Measurements from ENCODE around the gene PXMP2. TPM values are rescaled to one million over a fixed set of nuclear protein-coding genes. Genes with fewer than 3 reads are reported as not detected.
"Not testable (repeated sequence)": the region's sequence is repeated elsewhere in the genome, so short reads cannot be mapped to it uniquely, and the experiment has no call there.

The PXMP2 gene
- total RNA-seq, 3 donors from 2014 or later = 29.0 to 50.9 (median 31.8) TPM

- H3K4me1 ChIP-seq = peaks cover 0 to 7% of the 10 kb centered on the region in 2 donors
- no peak for DNase-seq (ENCODE audit: low spot score in 2 of 2)
- H3K27me3 ChIP-seq = no peaks in the 10 kb centered on the region
- TF ChIP-seq POLR2A (IDR thresholded peaks at IDR 0.05) (no peak), CTCF (IDR thresholded peaks at IDR 0.05) (no peak), POLR2AphosphoS5 (IDR thresholded peaks at IDR 0.05) (no peak)
- H3K36me3 ChIP-seq = no peaks in the 10 kb centered on the region
- H3K27ac ChIP-seq = no peak overlapping the region
- H3K4me3 ChIP-seq = no peak overlapping the region
- intact Hi-C loops (cut with DNase I; ENCODE audit: low total_unique reads) = no loop called here
- H3K9me3 ChIP-seq = no peaks in the 10 kb centered on the region
Observed at GRCh38 chr12:132690112-132690511, 2.7 kb downstream of the PXMP2 start.

DNA sequence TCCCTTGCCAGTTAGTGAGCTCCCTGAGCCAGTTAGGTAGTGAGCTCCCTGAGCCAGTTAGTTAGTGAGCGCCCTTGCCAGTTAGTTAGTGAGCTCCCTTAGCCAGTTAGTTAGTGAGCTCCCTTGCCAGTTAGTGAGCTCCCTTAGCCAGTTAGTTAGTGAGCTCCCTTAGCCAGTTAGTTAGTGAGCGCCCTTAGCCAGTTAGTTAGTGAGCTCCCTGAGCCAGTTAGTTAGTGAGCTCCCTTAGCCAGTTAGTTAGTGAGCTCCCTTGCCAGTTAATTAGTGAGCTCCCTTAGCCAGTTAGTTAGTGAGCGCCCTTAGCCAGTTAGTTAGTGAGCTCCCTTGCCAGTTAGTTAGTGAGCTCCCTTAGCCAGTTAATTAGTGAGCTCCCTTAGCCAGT, 4.6 kb downstream of the PXMP2 start:
- H3K36me3 ChIP-seq; H3K27me3 ChIP-seq; H3K4me3 ChIP-seq; H3K4me1 ChIP-seq; H3K9me3 ChIP-seq; DNase-seq (ENCODE audit: low spot score in 2 of 2); intact Hi-C loops (cut with DNase I; ENCODE audit: low total_unique reads); H3K27ac ChIP-seq: not testable (repeated sequence)

- H3K9me3 ChIP-seq; intact Hi-C loops (cut with DNase I; ENCODE audit: low total_unique reads); H3K27me3 ChIP-seq; H3K4me1 ChIP-seq; H3K36me3 ChIP-seq; H3K4me3 ChIP-seq; H3K27ac ChIP-seq; DNase-seq (ENCODE audit: low spot score in 2 of 2): not testable (repeated sequence)
Observed at GRCh38 chr12:132694888-132695287, 7.5 kb downstream of the PXMP2 start.

- no peak for DNase-seq (ENCODE audit: low spot score in 2 of 2)
- TF ChIP-seq POLR2A (IDR thresholded peaks at IDR 0.05) (no peak), POLR2AphosphoS5 (IDR thresholded peaks at IDR 0.05) (no peak), CTCF (IDR thresholded peaks at IDR 0.05) (no peak)
- intact Hi-C loops (cut with DNase I; ENCODE audit: low total_unique reads) = no loop called here
- H3K27ac ChIP-seq = no peak overlapping the region
- no peaks in the 10 kb centered on the region for H3K27me3 ChIP-seq
- no peaks in the 10 kb centered on the region for H3K9me3 ChIP-seq
- H3K36me3 ChIP-seq = no peaks in the 10 kb centered on the region
- no peak overlapping the region for H3K4me3 ChIP-seq
- no peaks in the 10 kb centered on the region for H3K4me1 ChIP-seq
Observed at GRCh38 chr12:132695431-132695830, 8.0 kb downstream of the PXMP2 start.

DNA sequence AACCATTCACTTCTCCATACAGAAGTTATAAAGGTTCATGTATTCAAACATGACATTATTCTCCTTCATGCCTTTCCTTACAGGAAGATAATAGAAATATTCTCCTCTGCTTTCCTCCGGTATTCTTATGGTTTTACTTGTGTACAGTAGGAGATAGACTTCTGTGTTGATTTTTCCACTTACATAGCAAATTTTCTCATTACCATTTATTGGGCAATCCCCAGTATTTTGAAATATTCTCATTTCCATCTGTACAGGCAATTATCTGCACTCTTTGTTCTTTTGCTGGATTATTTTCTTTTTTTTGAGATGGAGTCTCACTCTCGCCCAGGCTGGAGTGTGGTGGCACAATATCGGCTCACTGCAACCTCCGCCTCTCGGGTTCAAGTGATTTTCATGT, 11.0 kb downstream of the PXMP2 start:
- H3K36me3 ChIP-seq = no peaks in the 10 kb centered on the region
- H3K4me1 ChIP-seq = no peaks in the 10 kb centered on the region
- no peaks in the 10 kb centered on the region for H3K9me3 ChIP-seq
- TF ChIP-seq POLR2AphosphoS5 (IDR thresholded peaks at IDR 0.05) (no peak), POLR2A (IDR thresholded peaks at IDR 0.05) (no peak), CTCF (IDR thresholded peaks at IDR 0.05) (no peak)
- intact Hi-C loops (cut with DNase I; ENCODE audit: low total_unique reads) = no loop called here
- no peak for DNase-seq (ENCODE audit: low spot score in 2 of 2)
- H3K27me3 ChIP-seq = no peaks in the 10 kb centered on the region
- H3K4me3 ChIP-seq = no peak overlapping the region
- H3K27ac ChIP-seq = no peak overlapping the region

DNA sequence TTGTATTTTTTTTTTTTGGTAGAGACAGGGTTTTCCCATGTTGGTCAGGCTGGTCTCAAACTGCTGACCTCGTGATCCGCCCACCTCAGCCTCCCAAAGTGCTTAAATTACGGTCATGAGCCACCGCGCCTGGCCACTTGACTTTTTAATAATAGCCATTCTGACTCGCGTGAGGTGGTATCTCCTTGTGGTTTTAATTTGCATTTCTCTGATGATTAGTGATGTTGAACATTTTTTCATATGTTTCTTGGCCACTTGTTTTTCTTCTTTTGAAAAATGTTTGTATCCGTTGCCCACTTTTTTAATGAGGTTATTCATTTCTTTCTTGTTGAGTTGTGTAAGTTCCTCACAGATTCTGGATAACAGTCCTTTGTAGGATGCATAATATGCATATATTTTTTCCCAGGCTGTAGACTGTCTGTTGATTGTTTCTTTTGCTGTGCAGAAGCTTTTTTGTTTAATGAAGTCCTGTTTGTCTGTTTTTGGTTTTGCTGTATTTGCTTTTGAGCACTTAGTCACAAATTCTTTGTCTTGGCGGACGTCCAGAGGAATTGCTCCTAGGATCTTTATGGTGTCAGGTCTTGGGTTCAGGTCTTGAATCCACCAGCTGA, 12.9 kb downstream of the PXMP2 start:
- no peak for DNase-seq (ENCODE audit: low spot score in 2 of 2)
- no peaks in the 10 kb centered on the region for H3K36me3 ChIP-seq
- intact Hi-C loops (cut with DNase I; ENCODE audit: low total_unique reads) = no loop called here
- no peak overlapping the region for H3K27ac ChIP-seq
- no peak for TF ChIP-seq POLR2A (IDR thresholded peaks at IDR 0.05)
- no peak for TF ChIP-seq POLR2AphosphoS5 (IDR thresholded peaks at IDR 0.05)
- no peak for TF ChIP-seq CTCF (IDR thresholded peaks at IDR 0.05)
- H3K4me3 ChIP-seq = no peak overlapping the region
- H3K4me1 ChIP-seq = no peaks in the 10 kb centered on the region
- no peaks in the 10 kb centered on the region for H3K9me3 ChIP-seq
- H3K27me3 ChIP-seq = no peaks in the 10 kb centered on the region

Data from breast epithelium (tissue), 4 donors.